CD14-positive monocyte (primary cell): ENCODE data around the gene BEX5. TPM values are rescaled to one million over a fixed set of nuclear protein-coding genes. Genes with fewer than 3 reads are reported as not detected.
"Not testable (repeated sequence)": the region's sequence is repeated elsewhere in the genome, so short reads cannot be mapped to it uniquely, and the experiment has no call there.

Experiments used
- DNase-seq, 3 donors: peaks; one replicate each; pipeline ENCODE4 v3.0.0-alpha.2; 2011 to 2022
- H2AFZ ChIP-seq: 2 replicates; pipeline ENCODE4 v1.6.0; 2012; ENCODE audit warnings: mild to moderate bottlenecking, low read depth, low read length, inconsistent platforms; ENCODE audit not compliant: insufficient read depth, poor library complexity, severe bottlenecking
- H3K27ac ChIP-seq, 2 donors: 1 replicate in 1 of 2; 2 replicates in 1 of 2; pipeline ENCODE4 v1.5.1; 2012 to 2013; ENCODE audit warnings: low read length in 2 of 2, control low read depth in 1 of 2, inconsistent platforms in 1 of 2, low read depth in 1 of 2, mild to moderate bottlenecking in 1 of 2
- H3K27me3 ChIP-seq, 2 donors: one replicate each; pipeline versions ENCODE4 v1.6.0 to v1.6.1; 2011 to 2013; ENCODE audit warnings: low read length in 2 of 2; ENCODE audit not compliant: control insufficient read depth in 2 of 2, insufficient read depth in 2 of 2
- H3K36me3 ChIP-seq, 2 donors: replicated peaks in 1 of 2; 1 replicate in 1 of 2; 2 replicates in 1 of 2; pipeline versions ENCODE4 v1.5.1 to v1.6.1; 2012 to 2013; ENCODE audit warnings: low read length in 2 of 2, control low read depth in 1 of 2, inconsistent platforms in 1 of 2, mild to moderate bottlenecking in 1 of 2; ENCODE audit not compliant: insufficient read depth in 2 of 2, control insufficient read depth in 1 of 2
- H3K4me1 ChIP-seq, 2 donors: 1 replicate in 1 of 2; 2 replicates in 1 of 2; pipeline versions ENCODE4 v1.5.1 to v1.6.1; 2012 to 2013; ENCODE audit warnings: low read length in 2 of 2, control low read depth in 1 of 2, inconsistent platforms in 1 of 2, mild to moderate bottlenecking in 1 of 2, moderate library complexity in 1 of 2; ENCODE audit not compliant: insufficient read depth in 2 of 2, control insufficient read depth in 1 of 2
- H3K4me2 ChIP-seq: replicated peaks from 2 replicates; pipeline ENCODE3; 2012; ENCODE audit warnings: low read length, moderate library complexity, mild to moderate bottlenecking; ENCODE audit not compliant: poor library complexity, severe bottlenecking; ENCODE audit errors: extremely low read depth
- H3K4me3 ChIP-seq, 3 experiments: fragments of 200-600 bp in 1 of 3; sonication (generic) in 1 of 3; replicated peaks in 1 of 3; 1 replicate in 2 of 3; 2 replicates in 1 of 3; pipeline ENCODE4 v1.5.1; 2011 to 2013; ENCODE audit warnings: low read length in 3 of 3, mild to moderate bottlenecking in 3 of 3, control low read depth in 2 of 3, low read depth in 2 of 3, inconsistent platforms in 1 of 3, moderate library complexity in 1 of 3
- H3K79me2 ChIP-seq: 2 replicates; pipeline ENCODE4 v1.6.0; 2012; ENCODE audit warnings: mild to moderate bottlenecking, control low read depth, inconsistent platforms, low read length, moderate library complexity; ENCODE audit not compliant: insufficient read depth
- H3K9ac ChIP-seq: 2 replicates; pipeline ENCODE4 v1.6.0; 2017; ENCODE audit warnings: low read length, mild to moderate bottlenecking; ENCODE audit not compliant: insufficient read depth, poor library complexity, severe bottlenecking
- H3K9me3 ChIP-seq, 2 donors: replicated peaks in 1 of 2; 1 replicate in 1 of 2; 2 replicates in 1 of 2; pipeline versions ENCODE4 v1.5.1 to v1.6.1; 2012 to 2013; ENCODE audit warnings: low read length in 2 of 2, control low read depth in 1 of 2; ENCODE audit not compliant: control insufficient read depth in 1 of 2, insufficient read depth in 1 of 2
- H4K20me1 ChIP-seq: 2 replicates; pipeline ENCODE4 v1.6.0; 2012; ENCODE audit warnings: mild to moderate bottlenecking, low read length, control low read depth, moderate library complexity; ENCODE audit not compliant: insufficient read depth
- H3K27ac Mint-ChIP-seq, 7 donors: one replicate each; pipeline ENCODE4 v1.8.0; 2020; ENCODE audit warnings: mild to moderate bottlenecking in 7 of 7, mixed read lengths in 7 of 7, moderate library complexity in 6 of 7, inconsistent platforms in 2 of 7
- H3K27me3 Mint-ChIP-seq, 3 donors: one replicate each; pipeline ENCODE4 v1.8.0; 2021 to 2022; ENCODE audit warnings: low read depth in 3 of 3, mild to moderate bottlenecking in 3 of 3, mixed read lengths in 3 of 3, moderate library complexity in 3 of 3, inconsistent platforms in 1 of 3
- H3K36me3 Mint-ChIP-seq, 2 donors: one replicate each; pipeline ENCODE4 v1.8.0; 2020; ENCODE audit warnings: mixed read lengths in 2 of 2, inconsistent platforms in 1 of 2, mild to moderate bottlenecking in 1 of 2
- H3K4me1 Mint-ChIP-seq: one replicate; pipeline ENCODE4 v1.8.0; 2020; ENCODE audit warnings: mild to moderate bottlenecking, mixed read lengths
- H3K4me3 Mint-ChIP-seq, 2 donors: one replicate each; pipeline ENCODE4 v1.8.0; 2020; ENCODE audit warnings: mild to moderate bottlenecking in 2 of 2, mixed read lengths in 2 of 2, moderate library complexity in 1 of 2
- H3K9me3 Mint-ChIP-seq, 7 donors: one replicate each; pipeline ENCODE4 v1.8.0; 2020 to 2022; ENCODE audit warnings: mixed read lengths in 7 of 7, mild to moderate bottlenecking in 6 of 7, moderate library complexity in 6 of 7, inconsistent platforms in 2 of 7
- whole genome bisulfite sequencing: methylation state at CpG from one replicate; pipeline ENCODE4 v1.1.5; 2013; ENCODE audit warnings: missing lambda C conversion rate; ENCODE audit not compliant: insufficient coverage; 5-methylcytosine and 5-hydroxymethylcytosine counted together
- intact Hi-C, 2 donors: fragments of 100-400 bp; cut with micrococcal nuclease; formaldehyde crosslinking; loops; one replicate each; pipeline versions ENCODE4 v1.15.0 to v1.15.1; 2023
- polyA plus RNA-seq, 3 donors: library from polyadenylated mRNA; depleted of rRNA in 1 of 3; unstranded in 2 of 3; stranded (reverse) in 1 of 3; fragments of 300-500 nt in 2 of 3; fragments of >200 nt in 1 of 3; fragmentation: Illumina TruSeq in 2 of 3; gene quantifications; 1 replicate in 2 of 3; 2 replicates in 1 of 3; pipeline ENCODE4 v1.2.3, GENCODE V29; 2012 to 2021
- TF ChIP-seq, protein P1 (sequence below): fragments of 200-600 bp; IDR thresholded peaks from one replicate; pipeline ENCODE4 v1.8.0; 2022; ENCODE audit warnings: antibody characterized with exemption, mild to moderate bottlenecking

Gene BEX5
- polyA plus RNA-seq, 3 donors = 0.24 TPM; not detected in 2

DNA sequence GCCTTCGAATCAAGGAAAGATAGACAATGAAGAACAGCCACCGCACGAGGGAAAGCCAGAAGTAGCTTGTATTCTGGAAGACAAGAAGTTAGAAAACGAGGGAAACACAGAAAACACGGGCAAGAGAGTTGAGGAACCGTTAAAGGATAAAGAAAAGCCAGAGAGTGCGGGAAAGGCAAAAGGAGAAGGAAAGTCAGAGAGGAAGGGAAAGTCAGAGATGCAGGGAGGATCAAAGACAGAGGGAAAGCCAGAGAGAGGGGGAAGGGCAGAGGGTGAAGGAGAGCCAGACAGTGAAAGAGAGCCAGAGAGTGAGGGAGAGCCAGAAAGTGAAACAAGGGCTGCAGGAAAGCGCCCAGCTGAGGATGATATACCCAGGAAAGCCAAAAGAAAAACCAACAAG lies 28.9 kb downstream of the BEX5 start:
- Mint-ChIP-seq H3K36me3 (no peaks in the 10 kb centered on the region), H3K4me1 (no peaks in the 10 kb centered on the region), H3K27me3 (peaks cover 22 to 31% (median 29%) of the 10 kb centered on the region in 3 donors), H3K27ac (no peak overlapping the region), H3K4me3 (peak overlapping the region in 1 of 2 donors; percentile 35), H3K9me3 (peaks cover 0 to 3% (median 0%) of the 10 kb centered on the region in 7 donors)
- H3K4me1 ChIP-seq = no peaks in the 10 kb centered on the region
- no peak for DNase-seq
- WGBS = 61% methylated on average over 4 of the region's 8 CpGs
- no peak overlapping the region for H3K27ac ChIP-seq
- H3K27me3 ChIP-seq = peaks cover 14 to 23% of the 10 kb centered on the region in 2 donors
- H2AFZ ChIP-seq = no peak overlapping the region
- H3K79me2 ChIP-seq = no peaks in the 10 kb centered on the region
- intact Hi-C loops = no loop called here
- no peak overlapping the region for H3K9ac ChIP-seq
- no peaks in the 10 kb centered on the region for H3K9me3 ChIP-seq
- no peaks in the 10 kb centered on the region for H3K36me3 ChIP-seq
- H4K20me1 ChIP-seq = no peaks in the 10 kb centered on the region
- TF ChIP-seq, protein P1, sequence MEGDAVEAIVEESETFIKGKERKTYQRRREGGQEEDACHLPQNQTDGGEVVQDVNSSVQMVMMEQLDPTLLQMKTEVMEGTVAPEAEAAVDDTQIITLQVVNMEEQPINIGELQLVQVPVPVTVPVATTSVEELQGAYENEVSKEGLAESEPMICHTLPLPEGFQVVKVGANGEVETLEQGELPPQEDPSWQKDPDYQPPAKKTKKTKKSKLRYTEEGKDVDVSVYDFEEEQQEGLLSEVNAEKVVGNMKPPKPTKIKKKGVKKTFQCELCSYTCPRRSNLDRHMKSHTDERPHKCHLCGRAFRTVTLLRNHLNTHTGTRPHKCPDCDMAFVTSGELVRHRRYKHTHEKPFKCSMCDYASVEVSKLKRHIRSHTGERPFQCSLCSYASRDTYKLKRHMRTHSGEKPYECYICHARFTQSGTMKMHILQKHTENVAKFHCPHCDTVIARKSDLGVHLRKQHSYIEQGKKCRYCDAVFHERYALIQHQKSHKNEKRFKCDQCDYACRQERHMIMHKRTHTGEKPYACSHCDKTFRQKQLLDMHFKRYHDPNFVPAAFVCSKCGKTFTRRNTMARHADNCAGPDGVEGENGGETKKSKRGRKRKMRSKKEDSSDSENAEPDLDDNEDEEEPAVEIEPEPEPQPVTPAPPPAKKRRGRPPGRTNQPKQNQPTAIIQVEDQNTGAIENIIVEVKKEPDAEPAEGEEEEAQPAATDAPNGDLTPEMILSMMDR = no peak
- H3K4me3 ChIP-seq = no peak overlapping the region
- no peak overlapping the region for H3K4me2 ChIP-seq

DNA sequence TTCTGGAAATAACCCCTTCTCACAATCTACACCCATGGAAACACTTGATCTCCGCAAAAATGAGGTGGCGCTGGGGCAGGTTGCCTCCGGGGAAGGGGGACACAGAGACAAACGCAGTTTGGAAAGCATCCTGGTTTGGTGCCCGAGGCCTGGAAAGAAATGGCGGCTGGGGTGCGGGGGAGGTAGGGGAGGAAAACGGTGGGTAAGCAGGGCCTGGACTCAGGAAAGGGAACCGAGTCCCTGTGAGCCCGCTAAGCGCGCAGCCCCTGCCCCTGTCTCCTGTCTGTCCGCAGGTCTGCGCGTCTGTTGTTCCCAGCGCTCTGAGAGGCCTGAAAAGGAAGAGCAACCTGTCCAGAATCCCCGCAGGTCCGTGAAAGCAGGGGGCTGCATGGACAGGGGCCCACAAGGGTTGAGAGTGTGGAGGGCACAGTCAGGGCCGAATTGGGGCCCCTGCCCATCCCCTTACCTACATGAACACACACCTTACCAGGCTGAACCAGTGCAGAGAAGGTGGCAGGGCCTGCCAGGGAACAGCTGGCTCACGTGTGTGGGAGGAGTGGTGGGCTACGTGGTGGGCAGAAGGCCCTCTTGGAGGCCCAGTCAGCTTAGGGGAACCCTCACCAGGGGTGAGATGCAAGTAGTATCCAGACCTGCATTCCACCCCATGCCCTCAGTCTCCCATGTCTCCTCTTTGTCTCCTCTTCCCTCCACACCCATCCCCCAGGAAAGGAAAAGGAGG lies 29.5 kb downstream of the BEX5 start:
- intact Hi-C loops, H3K9me3 Mint-ChIP-seq, H3K9ac ChIP-seq, H3K4me1 Mint-ChIP-seq, H3K36me3 Mint-ChIP-seq, H3K4me3 ChIP-seq, H3K4me2 ChIP-seq, DNase-seq, H3K79me2 ChIP-seq, H3K4me1 ChIP-seq, H3K27ac Mint-ChIP-seq, H3K36me3 ChIP-seq, H4K20me1 ChIP-seq, H3K9me3 ChIP-seq, H2AFZ ChIP-seq, H3K27ac ChIP-seq: not testable (repeated sequence)
- H3K27me3 ChIP-seq = peaks cover 14 to 23% of the 10 kb centered on the region in 2 donors
- Mint-ChIP-seq H3K27me3 (peaks cover 22 to 32% (median 29%) of the 10 kb centered on the region in 3 donors), H3K4me3 (peak overlapping the region in 1 of 2 donors; percentile 35)
- whole genome bisulfite sequencing = 3% methylated on average over 7 of the region's 21 CpGs

DNA sequence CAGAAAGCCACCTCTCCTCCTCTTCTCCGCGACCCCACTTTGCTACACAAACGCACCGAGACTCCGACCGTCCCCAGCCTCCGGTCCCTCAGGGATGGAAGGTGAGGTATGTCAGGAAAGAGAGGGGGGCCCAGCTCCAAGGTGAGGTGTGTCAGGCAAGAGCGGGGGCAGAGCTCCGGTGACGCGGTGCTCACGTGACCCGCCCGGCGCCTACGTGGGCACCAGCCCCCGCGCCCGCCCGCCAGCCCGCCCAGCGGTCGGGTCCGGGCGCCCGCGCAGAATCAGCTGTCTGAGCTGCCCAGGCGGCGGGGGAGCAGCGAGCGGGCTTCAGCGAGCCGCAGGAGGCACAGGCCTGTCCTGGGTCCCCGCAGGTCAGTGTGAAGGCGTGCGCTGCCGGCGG lies 30.3 kb downstream of the BEX5 start, which contains the start of gene TCEAL2:
Gene TCEAL2, plus strand, starts transcription at position 244 of the 400 bp plus-strand sequence. CDS start 1,152 bp downstream, outside the sequence.
- H3K4me3 ChIP-seq = not testable (repeated sequence)

DNA sequence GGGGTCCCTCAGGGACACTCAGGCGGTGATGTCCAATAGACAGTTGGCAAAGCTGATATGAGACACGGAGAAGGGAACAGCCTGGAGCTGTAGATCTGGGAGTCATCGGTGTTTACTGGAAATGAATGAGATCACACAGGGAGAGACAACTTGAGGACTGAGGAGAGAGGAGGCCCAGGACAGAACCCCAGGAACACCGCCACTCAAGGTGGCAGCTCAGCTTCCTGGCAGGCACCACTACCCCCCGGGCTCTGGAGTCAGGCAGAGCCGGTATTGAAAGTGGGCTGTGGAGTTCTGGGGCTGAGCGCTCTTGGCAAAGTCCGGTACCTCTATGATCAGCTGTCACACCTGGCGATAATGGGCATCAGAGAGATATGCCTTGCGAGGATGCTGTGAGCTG lies 30.8 kb downstream of the BEX5 start:
- intact Hi-C loops = not testable (repeated sequence)

More for the DNA sequence above, 30.3 kb downstream of the BEX5 start, which contains the start of gene TCEAL2:
- H3K4me1 Mint-ChIP-seq, H3K9me3 Mint-ChIP-seq, H3K9me3 ChIP-seq, H3K79me2 ChIP-seq, H3K36me3 ChIP-seq, H3K9ac ChIP-seq, H2AFZ ChIP-seq, intact Hi-C loops, H4K20me1 ChIP-seq, H3K36me3 Mint-ChIP-seq, H3K4me1 ChIP-seq, H3K27ac ChIP-seq, DNase-seq, H3K4me2 ChIP-seq, H3K27ac Mint-ChIP-seq: not testable (repeated sequence)
- Mint-ChIP-seq H3K4me3 (peak within 1 kb of the TSS in 1 of 2 donors; percentile 71), H3K27me3 (peaks cover 22 to 32% (median 29%) of the 10 kb centered on the region in 3 donors)
- no CpG with 5 or more reads among the region's 38 CpGs for WGBS
- peaks cover 14 to 23% of the 10 kb centered on the region in 2 donors for H3K27me3 ChIP-seq

More for the DNA sequence above, 30.8 kb downstream of the BEX5 start:
- not testable (repeated sequence) for H3K4me1 Mint-ChIP-seq, H3K9ac ChIP-seq, H3K9me3 ChIP-seq, H3K36me3 ChIP-seq, H3K36me3 Mint-ChIP-seq, H2AFZ ChIP-seq, H3K9me3 Mint-ChIP-seq, H3K4me1 ChIP-seq, H4K20me1 ChIP-seq, H3K4me2 ChIP-seq, DNase-seq, H3K27ac ChIP-seq, H3K79me2 ChIP-seq, H3K27ac Mint-ChIP-seq, H3K4me3 ChIP-seq
- no CpG with 5 or more reads among the region's 10 CpGs for WGBS
- peak overlapping the region in 1 of 2 donors; percentile 71 for H3K4me3 Mint-ChIP-seq
- H3K27me3 ChIP-seq = peaks cover 12 to 23% of the 10 kb centered on the region in 2 donors
- H3K27me3 Mint-ChIP-seq = peaks cover 22 to 32% (median 29%) of the 10 kb centered on the region in 3 donors
